ENCODE data around the gene SLC23A3. TPM values are rescaled to one million over a fixed set of nuclear protein-coding genes. Genes with fewer than 3 reads are reported as not detected.

The SLC23A3 gene
- total RNA-seq, 1 experiment from 2014 or later = 1.9 TPM

- H3K9me3 ChIP-seq (ENCODE audit: low read depth, low read length, poor library complexity, severe bottlenecking) = no peaks in the 10 kb centered on the region
- no peak overlapping the region for H3K4me3 ChIP-seq (ENCODE audit: low read depth, low read length, poor library complexity, severe bottlenecking)
- intact Hi-C loops (cut with micrococcal nuclease; ENCODE audit: unreplicated experiment) = loop anchor here (1.0 to 10.0 kb wide), 3 partner anchors 47 to 245 kb away; no protein-coding TSS in a partner anchor
- BruUV-seq (replicated peaks) = no TSS peak
- TF ChIP-seq CTCF (conservative IDR thresholded peaks at IDR 0.05; ENCODE audit: low read depth, low read length) (peak; percentile 89), EZH2 (IDR thresholded peaks at IDR 0.05; ENCODE audit: borderline replicate concordance, low read depth, low read length, poor library complexity, severe bottlenecking) (no peak)
- no peaks in the 10 kb centered on the region for H3K27me3 ChIP-seq (replicated peaks; ENCODE audit: insufficient read depth, low read depth, low read length, poor library complexity)
- no peak overlapping the region for H3K27ac ChIP-seq (ENCODE audit: low read depth, low read length, poor library complexity, severe bottlenecking)
- ChIA-PET CTCF (interaction anchor here (0.5 to 3.1 kb wide), 14 partner anchors 11 to 1994 kb away, joined by 3 to 21 read pairs (median 6); partner anchors contain the start of gene IHH), POLR2A (ENCODE audit: low non-redundant PET) (no interaction called here)
- peak; percentile 72 for DNase-seq (ENCODE audit: low spot score)
- no peaks in the 10 kb centered on the region for H3K36me3 ChIP-seq (ENCODE audit: insufficient read depth, low read length, poor library complexity, severe bottlenecking)
- H3K4me1 ChIP-seq (ENCODE audit: insufficient read depth, low read length, poor library complexity, severe bottlenecking) = peaks cover 21% of the 10 kb centered on the region
Measured at GRCh38 chr2:219119422-219120043, 50.3 kb downstream of the SLC23A3 start.

- H3K27me3 ChIP-seq (replicated peaks; ENCODE audit: insufficient read depth, low read depth, low read length, poor library complexity) = no peaks in the 10 kb centered on the region
- DNase-seq (ENCODE audit: low spot score) = no peak
- H3K27ac ChIP-seq (ENCODE audit: low read depth, low read length, poor library complexity, severe bottlenecking) = no peak overlapping the region
- no peaks in the 10 kb centered on the region for H3K36me3 ChIP-seq (ENCODE audit: insufficient read depth, low read length, poor library complexity, severe bottlenecking)
- BruUV-seq (replicated peaks) = no TSS peak
- H3K4me3 ChIP-seq (ENCODE audit: low read depth, low read length, poor library complexity, severe bottlenecking) = no peak overlapping the region
- intact Hi-C loops (cut with micrococcal nuclease; ENCODE audit: unreplicated experiment) = loop anchor here (5.0 kb wide), 1 partner anchor 46 kb away; no protein-coding TSS in a partner anchor
- ChIA-PET CTCF (interaction anchor here (3.1 kb wide), 1 partner anchor 89 kb away, joined by 21 read pairs; no protein-coding TSS in a partner anchor), POLR2A (ENCODE audit: low non-redundant PET) (no interaction called here)
- no peak for TF ChIP-seq CTCF (conservative IDR thresholded peaks at IDR 0.05; ENCODE audit: low read depth, low read length)
- TF ChIP-seq EZH2 (IDR thresholded peaks at IDR 0.05; ENCODE audit: borderline replicate concordance, low read depth, low read length, poor library complexity, severe bottlenecking) = no peak
- no peaks in the 10 kb centered on the region for H3K9me3 ChIP-seq (ENCODE audit: low read depth, low read length, poor library complexity, severe bottlenecking)
- H3K4me1 ChIP-seq (ENCODE audit: insufficient read depth, low read length, poor library complexity, severe bottlenecking) = peaks cover 18% of the 10 kb centered on the region
Measured at GRCh38 chr2:219118504-219118903, 51.3 kb downstream of the SLC23A3 start.

GRCh38 chr2:219116776-219117646, 52.8 kb downstream of the SLC23A3 start:
- Histone ChIP-seq H3K9me3 (ENCODE audit: low read depth, low read length, poor library complexity, severe bottlenecking) (no peaks in the 10 kb centered on the region), H3K27me3 (replicated peaks; ENCODE audit: insufficient read depth, low read depth, low read length, poor library complexity) (no peaks in the 10 kb centered on the region), H3K4me3 (ENCODE audit: low read depth, low read length, poor library complexity, severe bottlenecking) (no peak overlapping the region), H3K4me1 (ENCODE audit: insufficient read depth, low read length, poor library complexity, severe bottlenecking) (peaks cover 4% of the 10 kb centered on the region), H3K27ac (ENCODE audit: low read depth, low read length, poor library complexity, severe bottlenecking) (no peak overlapping the region), H3K36me3 (ENCODE audit: insufficient read depth, low read length, poor library complexity, severe bottlenecking) (no peaks in the 10 kb centered on the region)
- ChIA-PET CTCF (interaction anchor here (0.9 kb wide), 1 partner anchor 14 kb away, joined by 3 read pairs; no protein-coding TSS in a partner anchor), POLR2A (ENCODE audit: low non-redundant PET) (no interaction called here)
- intact Hi-C loops (cut with micrococcal nuclease; ENCODE audit: unreplicated experiment) = loop anchor here (5.0 kb wide), 1 partner anchor 45 kb away; no protein-coding TSS in a partner anchor
- DNase-seq (ENCODE audit: low spot score) = no peak
- TF ChIP-seq EZH2 (IDR thresholded peaks at IDR 0.05; ENCODE audit: borderline replicate concordance, low read depth, low read length, poor library complexity, severe bottlenecking) (no peak), CTCF (conservative IDR thresholded peaks at IDR 0.05; ENCODE audit: low read depth, low read length) (no peak)
- BruUV-seq (replicated peaks) = no TSS peak
